HG03103 (cell line): ENCODE data around the gene ELF1.

Source experiments
- ATAC-seq: cut with Tn5 transposase; IDR thresholded peaks from one replicate; pipeline ENCODE4 v1.9.1; 2021; ENCODE audit warnings: low read depth; ENCODE audit not compliant: unreplicated experiment

ELF1 gene

DNA sequence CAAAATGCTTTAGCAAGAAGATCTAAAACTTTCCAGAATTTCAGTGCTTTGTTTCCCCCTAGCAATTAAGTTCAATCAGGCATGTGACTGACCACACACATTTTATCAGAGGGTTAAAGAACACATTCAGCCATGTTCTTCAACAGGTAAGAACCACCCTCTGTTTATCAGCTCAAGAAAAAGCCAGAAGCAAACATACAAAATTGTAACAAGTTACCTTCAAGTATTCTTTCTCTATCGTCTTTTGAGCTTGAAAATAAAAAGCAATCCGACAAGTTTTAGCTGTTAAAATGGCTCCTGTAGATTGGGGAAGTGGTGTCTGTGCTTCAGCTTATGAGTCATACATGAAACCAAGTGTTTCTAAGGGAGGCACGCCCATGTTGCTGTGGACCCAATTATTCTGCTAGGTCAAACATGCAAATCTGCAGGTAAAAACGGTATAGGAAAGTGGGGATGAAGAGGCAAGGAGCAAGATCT lies at the start of gene ELF1:
ELF1 (minus strand) TSS at position 306 of the 477 bp plus-strand sequence. CDS start 37,262 bp downstream, outside the sequence.
- peak; percentile 86 for ATAC-seq

DNA sequence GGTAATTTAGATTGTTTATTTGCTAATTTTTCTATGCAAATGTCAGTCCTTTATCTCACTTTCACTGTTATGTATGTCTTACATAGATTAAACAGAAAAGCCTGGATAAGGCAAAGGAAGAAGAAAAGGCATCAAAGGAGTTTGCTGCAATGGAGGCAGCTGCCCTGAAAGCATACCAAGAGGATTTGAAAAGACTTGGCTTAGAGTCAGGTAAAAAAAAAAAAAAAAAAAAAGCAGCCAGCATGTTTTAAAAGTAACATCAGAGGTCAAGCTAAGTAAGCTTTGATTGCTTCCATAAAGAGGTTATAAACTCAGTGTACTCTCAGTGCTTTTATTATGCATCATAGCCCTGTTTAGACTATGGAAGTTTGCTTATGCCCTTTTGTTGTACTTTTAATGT lies 46.0 kb upstream of the ELF1 start:
- no peak for ATAC-seq

- no peak for ATAC-seq
Measured at GRCh38 chr13:41064493-41064892, 45.4 kb upstream of the ELF1 start.

GRCh38 chr13:41061914-41062837 lies 43.1 kb upstream of the ELF1 start:
- peak; percentile 24 for ATAC-seq

GRCh38 chr13:41061075-41061913 lies 42.2 kb upstream of the ELF1 start, which contains the start of gene WBP4:
Gene WBP4 (plus strand): TSS chr13:41061509. CDS start chr13:41061674, 165 bp downstream.
- peak; percentile 68 for ATAC-seq

- ATAC-seq: peak; percentile 24
Measured at GRCh38 chr13:41060724-41061074, 41.6 kb upstream of the ELF1 start.

- peak; percentile 34 for ATAC-seq
Measured at GRCh38 chr13:41060082-41060723, 41.1 kb upstream of the ELF1 start.

DNA sequence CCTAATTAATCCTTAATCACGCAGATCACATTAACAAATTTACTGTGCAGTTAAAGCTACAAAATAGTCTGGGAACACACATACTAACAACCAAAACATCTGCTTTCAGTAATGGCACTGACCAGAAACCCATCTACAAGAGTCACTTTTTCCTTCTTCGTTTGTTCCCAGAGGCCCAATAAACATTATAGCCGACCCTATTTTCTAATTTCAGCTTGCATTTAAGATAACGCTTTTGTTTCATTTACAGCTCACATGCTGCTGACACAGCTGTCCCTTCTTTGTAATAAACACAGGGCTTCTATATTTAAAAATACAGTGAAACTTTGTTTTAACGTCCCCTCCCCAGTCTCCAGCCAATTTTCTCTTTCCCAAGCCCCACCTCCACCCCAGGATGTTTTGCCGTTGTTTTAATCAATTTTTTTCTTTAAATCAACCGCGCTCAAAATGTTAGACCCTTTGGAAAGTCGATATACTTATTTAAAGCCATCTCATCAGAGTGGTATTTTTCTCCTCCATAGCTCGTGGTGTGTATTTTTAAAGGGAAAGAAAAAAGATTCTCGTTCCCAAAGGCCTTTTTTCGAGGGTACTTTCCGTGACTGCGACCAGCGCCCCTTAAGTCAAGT lies 40.5 kb upstream of the ELF1 start:
- ATAC-seq: no peak

- no peak for ATAC-seq
Measured at GRCh38 chr13:41058295-41059070, 39.4 kb upstream of the ELF1 start.

- ATAC-seq: no peak
Measured at GRCh38 chr13:41056826-41057711, 38.0 kb upstream of the ELF1 start.

GRCh38 chr13:41056194-41056593 lies 37.1 kb upstream of the ELF1 start:
- no peak for ATAC-seq

DNA sequence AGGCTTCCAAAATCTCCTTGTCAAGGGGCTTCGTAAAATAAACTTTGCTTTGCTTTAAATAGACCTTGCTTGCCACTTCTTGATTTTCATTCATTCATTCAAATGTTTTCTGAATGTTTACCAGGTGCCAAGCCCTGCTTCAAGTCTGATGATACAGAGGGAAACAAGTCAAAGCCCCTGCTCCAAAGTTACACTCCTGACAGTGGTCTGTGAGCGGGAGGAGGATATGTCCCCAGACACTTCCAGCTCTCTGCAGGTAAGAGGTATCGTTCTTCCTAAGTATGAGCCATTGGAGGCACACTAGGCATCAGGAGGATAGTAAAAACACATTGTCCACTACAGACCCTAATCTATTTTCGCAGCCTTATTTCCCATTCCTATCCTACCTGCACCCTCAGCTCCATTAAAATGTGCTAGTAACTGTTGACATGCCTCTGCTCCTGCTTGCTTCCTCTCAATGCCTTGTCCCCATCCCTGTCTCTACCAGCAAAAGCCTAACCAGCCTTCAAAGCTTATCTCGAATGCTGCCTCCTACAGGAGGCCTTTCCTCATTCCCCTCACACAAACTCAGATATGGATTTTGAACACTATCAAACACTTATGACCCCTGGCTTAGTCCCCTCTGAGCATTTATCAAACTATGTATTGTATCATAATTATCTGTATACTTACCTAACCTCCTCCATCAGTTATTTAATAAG lies 36.0 kb upstream of the ELF1 start:
- ATAC-seq: no peak

DNA sequence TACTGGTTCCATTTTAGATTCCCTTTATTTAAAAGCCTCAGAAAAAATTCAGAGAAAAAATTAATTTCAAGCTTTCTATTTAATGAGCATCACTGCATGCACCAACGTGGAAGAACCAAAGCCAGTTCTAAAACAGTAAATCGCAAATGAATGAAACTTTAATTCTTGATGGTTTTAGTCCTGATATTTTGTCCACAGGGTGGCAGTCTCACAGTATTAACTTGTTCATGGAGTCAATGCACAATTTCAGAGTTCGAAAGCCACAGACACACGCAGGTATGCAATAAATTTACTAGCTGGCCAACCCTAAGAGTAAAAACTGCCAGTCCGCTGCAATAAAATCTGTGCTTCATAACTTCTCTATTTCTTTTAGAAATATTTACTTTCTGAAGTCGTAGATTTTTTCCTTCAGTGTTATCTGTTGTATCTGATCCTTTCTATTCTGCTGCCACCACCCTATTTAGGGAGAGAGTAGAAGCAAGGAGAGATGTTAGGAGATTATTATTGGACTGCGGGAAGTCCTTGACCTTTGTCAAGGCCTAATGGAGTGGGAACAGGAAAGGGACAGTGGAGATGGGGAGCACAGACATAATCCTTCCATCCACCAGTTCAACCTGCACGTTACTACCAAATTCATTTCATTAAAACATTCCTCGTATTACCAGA lies 35.2 kb upstream of the ELF1 start:
- ATAC-seq: no peak

GRCh38 chr13:41053384-41053826 lies 34.3 kb upstream of the ELF1 start:
- ATAC-seq: no peak

GRCh38 chr13:41052441-41052840 lies 33.3 kb upstream of the ELF1 start:
- ATAC-seq: no peak

GRCh38 chr13:41049480-41050440 lies 30.6 kb upstream of the ELF1 start:
- ATAC-seq: no peak
